ENCODE results near the gene ANAPC5. TPM values are rescaled to one million over a fixed set of nuclear protein-coding genes. Genes with fewer than 3 reads are reported as not detected.

Gene ANAPC5
- total RNA-seq, 1 experiment from 2014 or later: 101 TPM

GRCh38 chr12:121379945-121380344 lies 27.7 kb upstream of the ANAPC5 start:
- H2AFZ ChIP-seq (ENCODE audit: low read length): no peak overlapping the region
- H3K27me3 Mint-ChIP-seq (ENCODE audit: low read depth): no peaks in the 10 kb centered on the region; the same call in none of the 2 replicates
- H2BK120ac ChIP-seq (ENCODE audit: low read depth, low read length, poor library complexity, severe bottlenecking): no peak overlapping the region
- no peak overlapping the region for H2BK15ac ChIP-seq (ENCODE audit: low read depth, low read length)
- H3K27ac Mint-ChIP-seq: no peak overlapping the region; a peak in 1 of 7 replicates
- H3K36me3 Mint-ChIP-seq (ENCODE audit: insufficient read depth in 1 of 3, low read depth in 3 of 3): no peaks in the 10 kb centered on the region
- H3K4ac ChIP-seq (ENCODE audit: low read depth, low read length): no peak overlapping the region
- no peak overlapping the region for H3K4me3 Mint-ChIP-seq
- no peaks in the 10 kb centered on the region for H3K79me1 ChIP-seq (ENCODE audit: insufficient read depth, low read depth, low read length, poor library complexity, severe bottlenecking)
- H3K27me3 ChIP-seq (ENCODE audit: insufficient read depth, low read length): no peaks in the 10 kb centered on the region
- no peaks in the 10 kb centered on the region for H3K79me2 ChIP-seq (ENCODE audit: insufficient read depth, low read length)
- WGBS (ENCODE audit: extremely low coverage, insufficient read length, low lambda C conversion rate): no CpG with 5 or more reads among the region's 10 CpGs
- H3K14ac ChIP-seq (ENCODE audit: insufficient read depth, low read length): no peak overlapping the region
- no peak overlapping the region for H2BK12ac ChIP-seq (ENCODE audit: insufficient read length, low read depth, low read length)
- no peaks in the 10 kb centered on the region for H3K4me1 ChIP-seq (ENCODE audit: insufficient read depth, low read length)
- H2AK5ac ChIP-seq (ENCODE audit: insufficient read length, low read length): no peak overlapping the region
- H4K20me1 ChIP-seq (ENCODE audit: control insufficient read depth, insufficient read depth, insufficient read length): no peaks in the 10 kb centered on the region
- no peak overlapping the region for H2BK20ac ChIP-seq (ENCODE audit: low read depth, low read length, poor library complexity, severe bottlenecking)
- no peak overlapping the region for H3K18ac ChIP-seq (ENCODE audit: insufficient read length, low read depth, low read length)
- H3K4me1 Mint-ChIP-seq: no peaks in the 10 kb centered on the region
- no peaks in the 10 kb centered on the region for H3K23me2 ChIP-seq (ENCODE audit: insufficient read length, low read depth, low read length, poor library complexity, severe bottlenecking)
- H3K9ac ChIP-seq (ENCODE audit: extremely low read depth, insufficient read length, low read length): no peak overlapping the region
- no peak overlapping the region for H2BK5ac ChIP-seq (ENCODE audit: insufficient read length, low read length)
- no peak overlapping the region for H3K4me2 ChIP-seq (ENCODE audit: insufficient read depth, insufficient read length, low read length)
- no peak overlapping the region for H3K23ac ChIP-seq (ENCODE audit: insufficient read length, low read depth, low read length)
- no peaks in the 10 kb centered on the region for H3K9me3 ChIP-seq (ENCODE audit: control insufficient read depth, low read depth, low read length)
- H4K91ac ChIP-seq (ENCODE audit: insufficient read length, low read depth, low read length): no peak overlapping the region
- no peak overlapping the region for H4K8ac ChIP-seq (replicated peaks; ENCODE audit: insufficient read length, low read depth, low read length)
- H4K5ac ChIP-seq (ENCODE audit: insufficient read length, low read depth, low read length): no peak overlapping the region
- H3K27ac ChIP-seq (ENCODE audit: insufficient read length, low read depth, low read length): no peak overlapping the region
- peaks cover 0 to 5% of the 10 kb centered on the region in 2 experiments; a peak in 1 of 5 replicates for H3K9me3 Mint-ChIP-seq
- H3K56ac ChIP-seq (ENCODE audit: insufficient read length, low read depth, low read length): no peak overlapping the region
- no peak for DNase-seq
- TF ChIP-seq CTCF (conservative IDR thresholded peaks at IDR 0.05): no peak
- H3T11ph ChIP-seq (ENCODE audit: low read length): no peak overlapping the region
